Neural progenitor cell (in vitro differentiated cells): Measurements from ENCODE around the gene MCF2L2.

Source experiments
- CTCF ChIP-seq: fragments of 200-600 bp; sonication (generic); IDR thresholded peaks from 2 replicates; pipeline ENCODE4 v1.5.1; 2017; ENCODE audit warnings: antibody characterized with exemption, mild to moderate bottlenecking
- EZH2 ChIP-seq: fragments of 200-600 bp; sonication (generic); IDR thresholded peaks from 2 replicates; pipeline ENCODE4 v1.6.1; 2017; ENCODE audit warnings: antibody characterized with exemption, mild to moderate bottlenecking, moderate library complexity
- EZH2phosphoT487 ChIP-seq: fragments of 200-600 bp; sonication (generic); IDR thresholded peaks from 2 replicates; pipeline ENCODE4 v1.6.1; 2017; ENCODE audit warnings: antibody characterized with exemption

DNA sequence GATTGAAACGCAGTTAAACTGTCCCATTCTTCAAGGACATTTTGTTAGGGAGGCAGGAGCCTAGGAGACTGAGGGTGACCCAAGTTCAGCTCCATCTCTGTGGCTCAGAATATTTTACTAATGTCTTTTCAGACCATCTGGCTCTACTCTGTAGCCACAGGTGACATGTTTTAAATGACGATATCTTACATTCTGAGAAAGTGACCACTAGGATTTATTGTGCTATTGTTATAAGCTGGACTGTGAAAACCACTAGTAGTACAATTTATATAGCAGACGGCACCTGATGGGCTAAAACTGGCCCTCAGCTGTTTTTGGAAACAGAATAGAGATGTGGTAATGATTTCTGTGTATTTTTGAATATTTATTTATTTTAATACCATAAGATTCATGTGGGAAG, 55.5 kb downstream of the MCF2L2 start:
- no peak for TF ChIP-seq EZH2
- TF ChIP-seq CTCF = no peak
- no peak for TF ChIP-seq EZH2phosphoT487
